ENCODE measurements around the gene MEP1B.

Gene MEP1B

DNA sequence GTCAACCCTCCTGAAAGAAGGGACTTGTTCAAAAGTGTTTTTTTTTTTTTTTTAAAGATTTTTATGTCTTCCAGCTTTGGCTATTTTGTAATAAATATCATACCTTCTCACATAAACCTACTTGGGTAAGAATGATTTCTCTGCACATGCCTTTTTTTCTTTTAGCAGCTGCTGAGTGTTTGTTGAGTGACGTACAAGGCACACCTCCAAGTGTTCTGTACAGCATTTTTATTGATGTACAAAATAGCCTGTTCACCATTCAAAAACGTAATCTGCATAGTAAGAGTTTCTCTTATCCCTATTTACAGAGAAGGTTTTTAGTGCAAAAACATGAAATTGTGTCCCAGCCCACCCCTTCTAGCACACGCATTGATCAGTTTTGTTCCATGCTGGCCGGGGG is 77.6 kb downstream of the MEP1B start:
- DNase-seq (ENCODE audit: low spot score): no peak

All from hematopoietic multipotent progenitor cell treated with erythropoietin and hydrocortisone succinate and interleukin-3 and kit ligand, for 17 days (in vitro differentiated cells).